GM18951 (cell line): Measurements from ENCODE around the gene PTPN20.
"Not testable (repeated sequence)": the region's sequence is repeated elsewhere in the genome, so short reads cannot be mapped to it uniquely, and the experiment has no call there.

Experiments
- POLR2A ChIP-seq: IDR thresholded peaks from 4 replicates; pipeline ENCODE4 v1.6.1; 2011; ENCODE audit warnings: mild to moderate bottlenecking; ENCODE audit not compliant: insufficient read length, insufficient read depth; ENCODE audit errors: extremely low read depth
- in situ Hi-C: fragments of 300-500 bp; cut with MboI; formaldehyde crosslinking; loops from one replicate; pipeline ENCODE4 v1.12.0; 2022; ENCODE audit warnings: low sequenced_read_pairs, mixed read lengths, inconsistent platforms; ENCODE audit not compliant: unreplicated experiment

PTPN20 gene

DNA sequence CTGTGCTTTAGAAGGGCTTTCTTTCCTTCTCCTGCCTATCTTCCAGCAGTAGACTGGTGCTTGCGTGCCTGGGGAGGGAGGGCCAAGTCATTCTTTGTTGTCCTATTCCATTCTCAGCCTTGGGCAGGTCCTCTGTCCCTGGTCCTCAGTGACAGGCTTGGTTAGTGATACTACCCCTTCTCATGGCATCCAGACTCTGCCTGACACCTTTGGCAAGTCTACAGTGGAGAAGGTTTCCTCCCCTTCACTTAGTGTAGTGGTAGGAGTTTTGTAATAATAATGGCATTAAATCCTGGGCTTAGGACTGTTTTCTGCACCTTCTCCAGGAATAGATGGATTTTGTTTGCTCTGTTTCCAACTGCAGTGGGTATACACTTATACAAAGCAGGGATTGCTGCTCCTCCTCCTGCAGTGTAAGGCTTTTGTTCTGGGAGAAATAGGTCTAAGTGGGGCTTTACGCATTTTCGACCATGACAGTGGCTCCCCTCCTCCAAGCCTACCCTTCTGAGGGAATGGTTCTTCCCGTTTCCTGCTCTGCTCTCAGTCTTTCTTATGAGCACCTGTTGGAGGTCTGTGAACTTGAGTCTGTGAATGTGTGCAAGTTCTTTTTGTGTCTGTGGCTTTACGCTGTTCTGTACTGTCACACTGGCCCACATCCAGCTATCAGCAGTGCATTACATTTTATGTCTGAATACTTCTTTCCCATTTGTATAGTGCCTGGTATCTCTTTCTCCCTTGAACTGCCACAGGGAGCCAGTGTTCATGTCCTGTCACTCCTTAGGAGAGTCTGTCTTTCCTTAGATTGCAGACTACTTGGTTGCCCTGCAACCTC lies 37.7 kb downstream of the PTPN20 start:
- in situ Hi-C loops, result not testable (repeated sequence)

DNA sequence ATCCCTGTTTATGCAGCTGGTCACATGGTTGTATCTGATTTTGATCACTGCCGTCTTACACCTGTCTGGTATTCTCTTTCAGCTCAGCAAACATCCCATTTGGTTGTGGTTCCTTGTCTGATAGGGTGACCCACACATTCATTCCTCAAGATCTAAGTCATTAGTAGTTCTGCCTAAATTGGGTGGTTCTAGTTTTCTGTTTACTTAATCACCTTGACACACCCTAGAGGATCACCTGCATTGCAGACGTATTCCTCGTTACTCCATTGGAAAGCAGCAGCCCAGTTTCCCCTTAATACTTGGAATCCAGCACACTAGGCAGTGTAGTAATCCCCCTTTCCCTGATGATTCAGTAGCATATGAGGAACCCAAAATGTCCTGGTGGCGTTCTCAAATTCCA lies 41.3 kb downstream of the PTPN20 start:
- in situ Hi-C loops, result not testable (repeated sequence)

DNA sequence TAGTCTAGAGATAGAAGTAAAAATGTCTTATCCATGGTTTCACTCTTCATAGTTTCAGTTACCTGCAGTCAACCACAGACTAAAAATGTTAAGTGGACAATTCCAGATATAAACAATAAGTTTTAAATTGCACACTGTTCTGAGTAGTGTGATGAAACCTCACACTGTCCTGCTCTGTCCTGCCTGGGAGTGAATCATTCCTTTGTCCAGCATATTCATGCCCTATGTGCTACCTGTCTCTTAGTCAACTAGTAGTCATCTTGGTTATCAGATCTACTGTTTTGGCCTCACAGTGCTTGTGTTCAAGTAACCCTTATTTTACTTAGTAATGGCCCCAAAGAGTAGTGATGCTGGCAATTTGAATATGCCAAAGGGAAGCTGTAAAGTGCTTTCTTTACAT lies 49.5 kb downstream of the PTPN20 start:
- in situ Hi-C loops, result not testable (repeated sequence)

DNA sequence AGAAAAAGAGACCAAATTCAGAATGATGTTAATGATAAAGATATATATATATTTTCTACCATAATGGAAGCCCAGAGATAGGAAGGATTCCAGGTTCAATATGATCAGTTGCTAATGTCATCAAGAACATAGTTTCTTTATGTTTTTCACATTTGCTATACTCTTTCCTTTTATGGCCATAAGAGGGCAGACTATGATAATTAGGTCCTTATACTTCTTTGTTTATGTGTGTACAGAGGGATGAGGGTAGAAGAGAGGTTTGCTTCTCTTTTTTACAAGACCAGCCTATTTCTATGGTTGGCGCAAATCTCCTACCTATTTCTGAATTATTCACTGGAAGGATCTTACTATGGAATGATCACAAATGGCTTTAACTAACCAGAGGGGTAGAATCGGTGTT lies 52.1 kb downstream of the PTPN20 start:
- in situ Hi-C loops, result not testable (repeated sequence)

DNA sequence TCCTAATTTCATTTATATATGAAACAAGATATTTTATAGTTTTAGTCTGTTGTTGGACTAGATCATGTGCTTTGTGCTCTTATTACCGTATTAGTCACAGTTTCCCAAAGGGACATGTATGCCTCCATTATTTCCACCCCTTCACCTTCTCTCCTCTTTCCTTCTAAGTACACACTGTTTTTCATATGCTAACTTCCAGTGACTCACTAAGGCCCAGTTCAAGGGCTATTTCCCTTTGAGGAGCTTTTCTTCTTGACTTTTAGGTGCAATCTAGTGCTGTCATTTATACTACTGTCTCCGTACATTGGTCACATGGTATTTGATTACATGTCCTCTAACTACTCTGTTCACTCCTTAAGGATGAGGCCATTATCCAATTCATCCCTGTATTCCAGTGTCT lies 55.8 kb downstream of the PTPN20 start:
- in situ Hi-C loops, result not testable (repeated sequence)

DNA sequence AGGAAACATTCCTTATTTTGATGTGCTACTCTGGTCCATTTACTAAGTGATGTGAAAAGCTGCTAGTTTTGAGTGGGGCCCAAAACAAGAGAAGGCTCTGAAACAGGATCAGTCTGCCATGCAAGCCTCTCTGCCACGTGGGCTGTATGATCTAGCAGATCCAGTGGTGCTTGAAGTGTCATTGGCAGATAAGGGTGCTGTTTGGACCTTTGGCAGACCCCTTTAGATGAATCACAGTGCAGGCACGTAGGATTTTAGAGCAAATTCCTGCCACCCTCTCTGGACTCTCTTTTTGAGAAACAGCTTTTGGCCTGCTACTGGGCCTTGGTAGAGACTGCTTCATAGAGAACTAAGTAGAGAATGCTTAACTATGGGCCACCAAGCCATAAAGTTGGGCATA lies 69.0 kb downstream of the PTPN20 start:
- in situ Hi-C loops, result not testable (repeated sequence)

DNA sequence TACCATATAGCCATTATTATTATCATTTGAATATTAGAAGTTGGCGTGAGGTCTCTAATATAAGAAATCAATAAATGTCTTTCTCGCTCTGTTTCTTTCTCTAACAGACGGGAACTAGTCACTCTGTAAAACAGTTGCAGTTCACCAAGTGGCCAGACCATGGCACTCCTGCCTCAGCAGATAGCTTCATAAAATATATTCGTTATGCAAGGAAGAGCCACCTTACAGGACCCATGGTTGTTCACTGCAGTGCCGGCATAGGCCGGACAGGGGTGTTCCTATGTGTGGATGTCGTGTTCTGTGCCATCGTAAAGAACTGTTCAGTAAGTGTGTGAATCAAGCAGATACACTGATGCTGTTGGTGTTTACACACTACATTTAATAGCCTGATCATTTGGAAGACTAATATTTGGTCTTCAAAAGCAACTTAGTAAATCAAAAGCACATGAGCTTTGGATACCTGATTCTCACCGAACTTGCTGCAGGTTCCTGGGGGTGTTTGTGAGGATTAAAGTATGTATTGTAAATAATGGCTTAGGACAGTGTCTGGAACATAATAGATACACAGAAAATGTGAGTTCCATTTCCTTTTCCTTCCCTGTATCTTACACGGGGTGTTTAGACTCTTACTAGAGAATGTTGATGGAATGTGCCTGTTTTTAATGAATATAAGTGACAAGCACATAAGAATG lies 76.2 kb downstream of the PTPN20 start:
- in situ Hi-C loops, result not testable (repeated sequence)

DNA sequence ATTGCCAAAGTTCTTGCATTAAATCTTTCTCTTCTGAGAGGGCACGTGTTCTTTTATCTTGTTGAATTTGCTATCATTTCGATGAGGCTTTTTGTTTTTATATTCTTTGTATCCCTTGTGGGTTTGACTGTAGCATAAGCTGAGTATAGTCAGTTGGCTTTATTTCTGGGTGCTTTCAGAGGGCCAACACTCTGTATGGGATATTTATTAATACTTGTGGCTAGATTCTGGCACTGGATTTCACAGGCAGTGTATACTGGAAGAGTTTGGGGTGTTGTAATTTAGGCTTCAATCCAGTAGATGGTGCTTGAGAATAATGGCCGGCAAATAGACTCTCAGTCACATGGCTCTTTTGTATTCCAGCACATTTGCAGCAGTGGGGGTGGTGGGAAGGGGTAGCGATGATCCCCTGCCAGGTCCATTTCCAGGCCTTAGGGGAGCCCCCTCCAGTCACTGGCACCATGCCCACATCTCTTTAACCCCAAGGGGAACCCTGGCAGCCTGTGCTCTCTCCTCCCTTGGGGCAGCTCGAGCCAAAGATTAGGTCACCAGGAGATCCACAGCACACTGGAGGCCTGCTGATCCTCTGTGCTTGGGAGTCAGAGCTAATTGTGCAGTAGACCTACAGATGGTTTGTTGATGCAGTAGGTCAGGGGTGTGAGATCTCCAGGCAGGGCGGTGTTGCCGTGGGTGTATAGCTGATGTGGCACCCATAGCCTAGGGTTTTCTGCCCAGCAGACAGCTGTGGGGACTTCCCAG lies 81.8 kb downstream of the PTPN20 start:
- TF ChIP-seq POLR2A, result no peak
- in situ Hi-C loops, result no loop called here

DNA sequence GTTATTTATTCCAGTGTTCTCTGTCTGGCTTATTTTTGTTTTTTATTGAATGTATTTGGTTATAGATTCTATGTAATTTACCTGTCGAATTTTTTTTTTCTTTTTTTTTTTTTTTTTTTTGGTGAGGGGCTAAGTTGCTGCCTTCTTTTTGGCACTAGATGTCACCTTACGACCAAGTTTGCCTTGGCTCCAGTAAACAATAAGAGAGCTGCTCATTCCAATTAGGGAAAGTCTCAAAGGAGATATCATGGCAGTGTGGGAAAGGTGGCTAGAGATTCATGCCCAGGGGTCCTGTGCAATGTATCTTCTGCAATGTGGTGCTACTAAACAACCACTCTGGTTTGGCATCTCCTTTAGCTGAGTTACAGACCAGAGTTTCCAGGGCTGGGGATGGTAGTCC lies 84.0 kb downstream of the PTPN20 start:
- no peak for TF ChIP-seq POLR2A
- in situ Hi-C loops, result no loop called here

DNA sequence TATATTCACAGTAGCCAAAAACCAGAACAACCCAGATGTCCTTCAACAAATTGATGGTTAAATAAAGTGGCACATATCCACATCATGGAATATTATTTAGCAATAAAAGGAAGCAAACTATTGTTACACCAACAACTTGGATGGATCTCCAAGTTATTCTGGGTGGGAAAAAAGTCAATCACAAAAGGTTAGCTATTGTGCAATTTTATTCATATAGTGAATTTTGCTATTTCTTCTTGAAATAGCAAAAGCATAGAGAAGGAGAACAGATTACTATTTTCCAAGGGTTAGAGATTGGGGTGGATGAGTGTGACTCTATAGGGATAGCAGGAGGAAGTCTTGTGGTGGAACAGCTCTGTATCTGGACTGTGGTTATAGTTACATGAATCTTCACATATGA lies 87.0 kb downstream of the PTPN20 start:
- TF ChIP-seq POLR2A, result no peak
- in situ Hi-C loops, result no loop called here

DNA sequence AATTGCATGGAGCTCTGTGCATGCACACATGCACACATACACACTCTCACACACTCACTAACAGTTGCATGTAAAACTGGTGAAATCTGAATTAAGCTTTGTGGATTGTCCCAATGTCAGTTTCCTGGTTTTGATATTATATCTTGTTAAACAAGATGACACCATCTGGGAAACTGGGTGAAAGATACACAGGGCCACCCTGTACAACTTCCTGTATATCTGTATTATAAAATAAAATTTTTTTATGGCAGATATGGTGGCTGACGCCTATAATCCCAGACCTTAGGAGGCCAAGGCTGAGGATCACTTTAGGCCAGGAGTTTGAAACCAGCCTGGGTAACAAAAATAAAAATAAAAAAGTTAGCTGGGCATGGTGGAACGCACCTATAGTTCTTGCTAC lies 87.4 kb downstream of the PTPN20 start:
- no peak for TF ChIP-seq POLR2A

DNA sequence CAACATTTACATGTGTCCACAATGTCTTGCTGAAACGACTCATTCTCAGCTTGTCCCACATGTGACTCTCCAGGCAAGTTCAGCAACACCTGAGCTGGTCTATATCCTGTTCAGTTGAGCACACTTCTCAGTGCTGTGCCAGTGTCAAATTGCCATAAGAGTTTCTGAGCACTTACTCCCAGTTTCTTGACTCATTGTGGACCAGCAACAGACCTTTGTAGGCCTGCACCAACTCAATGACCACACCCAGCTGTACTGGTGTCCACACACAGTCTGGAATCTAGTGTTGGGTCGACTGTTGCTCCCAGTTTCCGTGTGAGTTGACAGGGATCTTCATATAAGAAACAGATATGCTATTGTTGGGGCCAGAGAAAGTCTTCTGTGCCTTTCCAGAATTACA lies 88.0 kb downstream of the PTPN20 start:
- in situ Hi-C loops, result no loop called here
- no peak for TF ChIP-seq POLR2A

More for the DNA sequence above, 87.4 kb downstream of the PTPN20 start:
- in situ Hi-C loops, result no loop called here

DNA sequence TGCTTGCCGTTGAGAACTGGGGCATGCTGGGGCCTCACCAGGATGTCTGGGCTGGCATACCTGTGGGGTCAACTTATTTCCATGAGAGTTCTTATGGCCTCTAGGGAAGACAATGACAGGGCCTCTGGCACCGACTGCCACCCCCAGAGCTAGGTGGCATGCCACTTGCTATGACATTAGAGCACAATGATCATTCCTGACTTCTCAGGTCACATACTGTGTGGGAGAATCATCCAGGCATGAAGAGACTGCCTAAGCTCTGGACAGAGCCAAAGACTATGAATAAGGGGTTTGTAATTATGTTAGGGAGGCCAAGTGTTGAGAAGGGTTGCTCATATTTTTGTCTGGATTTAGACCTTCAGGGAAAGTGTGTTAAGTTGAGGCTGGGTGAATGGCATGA lies 97.5 kb downstream of the PTPN20 start:
- TF ChIP-seq POLR2A, result no peak
- in situ Hi-C loops, result no loop called here

DNA sequence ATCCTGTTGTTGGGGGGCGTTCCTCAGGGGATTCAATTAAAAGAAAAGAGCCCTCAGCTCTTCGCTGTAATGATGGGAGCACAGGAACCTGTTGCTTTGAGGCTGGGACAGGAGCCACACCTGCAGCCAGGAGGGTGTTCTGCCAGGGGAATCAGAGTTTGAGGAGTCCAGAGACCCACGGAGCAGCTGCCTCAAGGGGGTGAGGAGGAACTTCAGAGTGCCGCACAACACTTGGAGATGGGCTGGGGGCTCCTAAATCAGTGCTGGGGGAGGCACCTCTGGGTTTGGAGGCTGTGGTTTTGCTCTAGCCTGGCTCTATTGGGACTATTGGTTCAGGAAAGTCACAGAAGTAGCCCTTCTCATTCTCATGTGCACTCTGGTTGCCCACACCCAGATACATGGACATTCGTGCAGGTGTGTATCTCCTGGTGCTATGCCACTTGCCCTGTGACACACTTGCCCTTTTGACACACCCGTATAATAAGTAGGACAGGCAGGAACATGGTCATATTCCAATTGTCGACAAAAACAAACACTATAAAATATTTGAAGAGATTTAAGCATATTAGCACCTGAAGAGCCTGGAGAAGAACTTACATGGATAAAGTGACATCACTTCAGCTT lies 98.1 kb downstream of the PTPN20 start:
- TF ChIP-seq POLR2A, result no peak
- in situ Hi-C loops, result no loop called here
